HCT116 (cell line): ENCODE results near the gene UBE2O.

Experiments
- EGR1 ChIP-seq: IDR thresholded peaks from 2 replicates; pipeline ENCODE4 v1.6.1; 2012; ENCODE audit warnings: low read depth
- EZH2 ChIP-seq: fragments of 200-600 bp; sonication (generic); IDR thresholded peaks from 2 replicates; pipeline ENCODE4 v1.6.1; 2017; ENCODE audit warnings: antibody characterized with exemption, mixed run types
- FOSL1 ChIP-seq: IDR thresholded peaks from 2 replicates; pipeline ENCODE4 v1.6.1; 2012; ENCODE audit warnings: low read depth
- POLR2A ChIP-seq: IDR thresholded peaks from 2 replicates; pipeline ENCODE4 v1.7.0; 2011; ENCODE audit warnings: borderline replicate concordance; ENCODE audit not compliant: insufficient read depth, insufficient read length; ENCODE audit errors: extremely low read depth
- REST ChIP-seq: IDR thresholded peaks from 2 replicates; pipeline ENCODE4 v1.6.1; 2012; ENCODE audit warnings: low read depth
- SIN3A ChIP-seq: IDR thresholded peaks from 2 replicates; pipeline ENCODE4 v1.6.1; 2012; ENCODE audit warnings: low read depth
- SP1 ChIP-seq: IDR thresholded peaks from 2 replicates; pipeline ENCODE4 v1.6.1; 2012; ENCODE audit warnings: low read depth
- TF ChIP-seq, protein P1 (sequence below), 3 experiments: fragments of 200-600 bp in 1 of 3; sonication (generic) in 1 of 3; IDR thresholded peaks in 2 of 3; conservative IDR thresholded peaks in 1 of 3; 2 replicates each; pipeline ENCODE4 v1.5.1; 2012 to 2017; ENCODE audit warnings: low read depth in 2 of 3, low read length in 2 of 3, antibody characterized with exemption in 1 of 3, borderline replicate concordance in 1 of 3, control low read depth in 1 of 3, mild to moderate bottlenecking in 1 of 3, mixed read lengths in 1 of 3, mixed run types in 1 of 3, moderate library complexity in 1 of 3; ENCODE audit not compliant: insufficient read depth in 1 of 3

GRCh38 chr17:76476736-76477135, 23.8 kb upstream of the UBE2O start:
- TF ChIP-seq, protein P1, sequence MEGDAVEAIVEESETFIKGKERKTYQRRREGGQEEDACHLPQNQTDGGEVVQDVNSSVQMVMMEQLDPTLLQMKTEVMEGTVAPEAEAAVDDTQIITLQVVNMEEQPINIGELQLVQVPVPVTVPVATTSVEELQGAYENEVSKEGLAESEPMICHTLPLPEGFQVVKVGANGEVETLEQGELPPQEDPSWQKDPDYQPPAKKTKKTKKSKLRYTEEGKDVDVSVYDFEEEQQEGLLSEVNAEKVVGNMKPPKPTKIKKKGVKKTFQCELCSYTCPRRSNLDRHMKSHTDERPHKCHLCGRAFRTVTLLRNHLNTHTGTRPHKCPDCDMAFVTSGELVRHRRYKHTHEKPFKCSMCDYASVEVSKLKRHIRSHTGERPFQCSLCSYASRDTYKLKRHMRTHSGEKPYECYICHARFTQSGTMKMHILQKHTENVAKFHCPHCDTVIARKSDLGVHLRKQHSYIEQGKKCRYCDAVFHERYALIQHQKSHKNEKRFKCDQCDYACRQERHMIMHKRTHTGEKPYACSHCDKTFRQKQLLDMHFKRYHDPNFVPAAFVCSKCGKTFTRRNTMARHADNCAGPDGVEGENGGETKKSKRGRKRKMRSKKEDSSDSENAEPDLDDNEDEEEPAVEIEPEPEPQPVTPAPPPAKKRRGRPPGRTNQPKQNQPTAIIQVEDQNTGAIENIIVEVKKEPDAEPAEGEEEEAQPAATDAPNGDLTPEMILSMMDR (IDR thresholded peaks at IDR 0.05 in 2 of 3, conservative IDR thresholded peaks at IDR 0.05 in 1 of 3; ENCODE audit: borderline replicate concordance in 1 of 3, insufficient read depth in 1 of 3, low read depth in 2 of 3, low read length in 2 of 3) = no peak
- TF ChIP-seq SP1 (no peak), POLR2A (no peak), FOSL1 (no peak), SIN3A (no peak), EGR1 (no peak), EZH2 (no peak), REST (no peak)
